CD8-positive, alpha-beta memory T cell (primary cell): Measurements from ENCODE around the gene GDAP2. TPM values are rescaled to one million over a fixed set of nuclear protein-coding genes. Genes with fewer than 3 reads are reported as not detected.

Source experiments
- CTCF ChIA-PET: fragments of 350-600 bp; sonication (Branson Sonifier 250); formaldehyde crosslinking; loops from one replicate; lab custom pipeline; 2021; ENCODE audit warnings: antibody characterized with exemption; lab: Charles Lee
- POLR2A ChIA-PET: fragments of 350-600 bp; sonication (Branson Sonifier 250); formaldehyde crosslinking; loops from one replicate; lab custom pipeline; 2021; ENCODE audit warnings: antibody characterized with exemption; lab: Charles Lee
- DNase-seq, 5 donors: peaks; one replicate each; pipeline versions ENCODE4 v3.0.0 to v3.0.0-alpha.2; 2020 to 2022; ENCODE audit warnings: mixed read lengths in 1 of 5
- H3K27ac ChIP-seq: one replicate; pipeline ENCODE4 v1.7.0; 2013; ENCODE audit warnings: low read depth, mild to moderate bottlenecking, low read length, moderate library complexity
- H3K27me3 ChIP-seq: 2 replicates; pipeline ENCODE4 v1.7.0; 2013; ENCODE audit warnings: low read length, mild to moderate bottlenecking; ENCODE audit not compliant: insufficient read depth, poor library complexity, severe bottlenecking
- H3K36me3 ChIP-seq: 2 replicates; pipeline ENCODE4 v1.7.0; 2013; ENCODE audit warnings: mild to moderate bottlenecking, low read length, moderate library complexity; ENCODE audit not compliant: insufficient read depth
- H3K4me1 ChIP-seq: 2 replicates; pipeline ENCODE4 v1.7.0; 2013; ENCODE audit warnings: mild to moderate bottlenecking, low read length, moderate library complexity; ENCODE audit not compliant: insufficient read depth
- H3K4me3 ChIP-seq: 2 replicates; pipeline ENCODE4 v1.7.0; 2013; ENCODE audit warnings: mild to moderate bottlenecking, low read length
- H3K9me3 ChIP-seq: 2 replicates; pipeline ENCODE4 v1.7.0; 2013; ENCODE audit warnings: mild to moderate bottlenecking, low read length
- H3K27ac Mint-ChIP-seq, 8 donors: one replicate each; pipeline ENCODE4 v1.8.0; 2020 to 2021; ENCODE audit warnings: mixed read lengths in 8 of 8, mild to moderate bottlenecking in 6 of 8, inconsistent platforms in 3 of 8, moderate library complexity in 3 of 8
- H3K27me3 Mint-ChIP-seq, 2 donors: one replicate each; pipeline ENCODE4 v1.8.0; 2020 to 2021; ENCODE audit warnings: mixed read lengths in 2 of 2, mild to moderate bottlenecking in 1 of 2, moderate library complexity in 1 of 2
- H3K36me3 Mint-ChIP-seq, 3 donors: one replicate each; pipeline ENCODE4 v1.8.0; 2020 to 2021; ENCODE audit warnings: mixed read lengths in 3 of 3, inconsistent platforms in 1 of 3, mild to moderate bottlenecking in 1 of 3
- H3K4me1 Mint-ChIP-seq, 3 donors: one replicate each; pipeline ENCODE4 v1.8.0; 2020 to 2021; ENCODE audit warnings: mixed read lengths in 3 of 3, inconsistent platforms in 1 of 3, mild to moderate bottlenecking in 1 of 3
- H3K4me3 Mint-ChIP-seq, 7 donors: one replicate each; pipeline ENCODE4 v1.8.0; 2020 to 2021; ENCODE audit warnings: mixed read lengths in 7 of 7, mild to moderate bottlenecking in 6 of 7, moderate library complexity in 4 of 7, inconsistent platforms in 2 of 7
- H3K9me3 Mint-ChIP-seq, 5 donors: one replicate each; pipeline ENCODE4 v1.8.0; 2020 to 2022; ENCODE audit warnings: mixed read lengths in 5 of 5, mild to moderate bottlenecking in 3 of 5, moderate library complexity in 2 of 5, inconsistent platforms in 1 of 5
- polyA plus RNA-seq: library from polyadenylated mRNA; unstranded; fragments of 300-500 nt; fragmentation: Illumina TruSeq; gene quantifications from one replicate; pipeline ENCODE4 v1.2.3, GENCODE V29; 2021
- total RNA-seq, 2 experiments: library from RNA; stranded (reverse); gene quantifications; one replicate each; pipeline ENCODE4 v1.2.3, GENCODE V29; 2021

GDAP2 gene
- total and polyA plus RNA-seq, 3 experiments from 2014 or later: 10.0 to 31.7 (median 26.4) TPM

DNA sequence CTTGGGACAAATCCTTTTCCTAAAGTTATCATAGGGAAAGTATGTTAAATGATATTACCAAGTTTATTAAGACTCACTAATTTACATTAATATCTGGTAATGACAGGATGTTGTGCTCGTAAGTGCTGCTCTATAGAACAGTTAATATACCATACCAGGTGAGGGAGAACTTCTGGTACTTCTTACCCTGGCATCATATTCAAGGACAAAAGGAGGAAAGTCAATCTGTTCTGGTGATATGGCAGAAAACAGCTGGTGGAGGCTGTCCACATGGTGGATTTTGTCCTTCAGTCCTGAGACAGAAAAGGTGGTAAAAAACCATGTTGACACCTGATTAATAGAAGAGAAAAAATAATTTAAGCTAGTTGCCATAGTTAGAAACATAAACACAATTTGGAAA lies 51.6 kb downstream of the GDAP2 start:
- Histone ChIP-seq H3K27ac (no peak overlapping the region), H3K36me3 (peaks cover 26% of the 10 kb centered on the region), H3K27me3 (no peaks in the 10 kb centered on the region), H3K4me3 (no peak overlapping the region), H3K9me3 (no peaks in the 10 kb centered on the region), H3K4me1 (no peaks in the 10 kb centered on the region)
- no peak overlapping the region for H3K27ac Mint-ChIP-seq
- ChIA-PET POLR2A (no interaction called here), CTCF (no interaction called here)
- H3K4me1 Mint-ChIP-seq: no peaks in the 10 kb centered on the region
- no peaks in the 10 kb centered on the region for H3K27me3 Mint-ChIP-seq
- peaks cover 7 to 15% (median 10%) of the 10 kb centered on the region in 5 donors for H3K9me3 Mint-ChIP-seq
- no peak overlapping the region for H3K4me3 Mint-ChIP-seq
- peaks cover 54 to 73% (median 54%) of the 10 kb centered on the region in 3 donors for H3K36me3 Mint-ChIP-seq
- DNase-seq: no peak

DNA sequence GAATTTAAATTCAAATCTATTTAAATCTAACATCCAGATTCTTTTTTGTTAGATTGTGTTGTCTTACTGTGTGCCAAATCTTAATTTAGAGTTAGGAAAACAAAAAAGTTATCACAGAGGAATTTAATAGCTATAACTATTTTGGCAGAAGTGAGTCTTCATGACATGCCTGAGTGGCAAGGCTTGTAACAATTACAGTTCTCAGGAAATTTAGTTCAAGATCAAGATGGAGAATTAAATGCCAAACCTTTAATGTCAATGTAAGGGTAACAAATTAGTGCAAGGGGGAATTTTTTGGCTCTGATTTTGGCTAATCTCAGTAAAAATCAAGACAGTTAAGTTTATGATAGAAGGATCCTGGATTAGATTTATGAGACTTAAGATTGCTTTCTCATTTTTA lies 58.4 kb downstream of the GDAP2 start:
- H3K27me3 ChIP-seq: no peaks in the 10 kb centered on the region
- no peak overlapping the region for H3K27ac Mint-ChIP-seq
- no peaks in the 10 kb centered on the region for H3K27me3 Mint-ChIP-seq
- H3K4me1 ChIP-seq: no peaks in the 10 kb centered on the region
- H3K36me3 ChIP-seq: peaks cover 29% of the 10 kb centered on the region
- no peaks in the 10 kb centered on the region for H3K9me3 ChIP-seq
- ChIA-PET CTCF (no interaction called here), POLR2A (no interaction called here)
- H3K4me1 Mint-ChIP-seq: no peaks in the 10 kb centered on the region
- peaks cover 7 to 18% (median 13%) of the 10 kb centered on the region in 5 donors for H3K9me3 Mint-ChIP-seq
- H3K27ac ChIP-seq: no peak overlapping the region
- no peak overlapping the region for H3K4me3 Mint-ChIP-seq
- H3K4me3 ChIP-seq: no peak overlapping the region
- no peak for DNase-seq
- H3K36me3 Mint-ChIP-seq: peaks cover 59 to 90% (median 89%) of the 10 kb centered on the region in 3 donors

DNA sequence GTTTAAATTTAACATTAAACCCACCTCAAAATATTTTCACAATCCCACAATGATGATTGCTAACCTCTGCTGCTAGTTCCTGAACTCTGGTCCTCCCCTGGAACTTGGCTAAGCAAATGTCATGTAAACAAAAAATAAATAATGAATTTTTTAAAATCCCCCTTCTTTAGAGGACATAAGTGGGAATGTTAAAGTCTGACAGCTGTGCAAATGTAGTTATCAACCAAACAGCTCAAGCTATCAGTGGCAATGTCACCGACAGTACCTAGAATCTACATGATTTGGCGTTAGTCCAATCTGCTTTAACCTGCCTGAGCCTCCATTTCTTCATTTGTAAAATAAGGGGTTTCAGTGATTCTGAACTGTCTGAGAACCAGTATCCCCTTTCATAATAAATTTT lies 67.7 kb downstream of the GDAP2 start:
- CTCF ChIA-PET: no interaction called here
- Mint-ChIP-seq H3K9me3 (peaks cover 0 to 4% (median 0%) of the 10 kb centered on the region in 5 donors), H3K27ac (no peak overlapping the region), H3K4me1 (no peaks in the 10 kb centered on the region), H3K36me3 (peaks cover 21 to 45% (median 25%) of the 10 kb centered on the region in 3 donors), H3K27me3 (no peaks in the 10 kb centered on the region), H3K4me3 (no peak overlapping the region)
- POLR2A ChIA-PET: interaction anchor here (0.7 kb wide), 1 partner anchor 53 kb away, joined by 3 read pairs; no protein-coding TSS in a partner anchor
- Histone ChIP-seq H3K9me3 (no peaks in the 10 kb centered on the region), H3K27ac (no peak overlapping the region), H3K4me1 (no peaks in the 10 kb centered on the region), H3K4me3 (no peak overlapping the region), H3K36me3 (peaks cover 8% of the 10 kb centered on the region), H3K27me3 (no peaks in the 10 kb centered on the region)
- no peak for DNase-seq

DNA sequence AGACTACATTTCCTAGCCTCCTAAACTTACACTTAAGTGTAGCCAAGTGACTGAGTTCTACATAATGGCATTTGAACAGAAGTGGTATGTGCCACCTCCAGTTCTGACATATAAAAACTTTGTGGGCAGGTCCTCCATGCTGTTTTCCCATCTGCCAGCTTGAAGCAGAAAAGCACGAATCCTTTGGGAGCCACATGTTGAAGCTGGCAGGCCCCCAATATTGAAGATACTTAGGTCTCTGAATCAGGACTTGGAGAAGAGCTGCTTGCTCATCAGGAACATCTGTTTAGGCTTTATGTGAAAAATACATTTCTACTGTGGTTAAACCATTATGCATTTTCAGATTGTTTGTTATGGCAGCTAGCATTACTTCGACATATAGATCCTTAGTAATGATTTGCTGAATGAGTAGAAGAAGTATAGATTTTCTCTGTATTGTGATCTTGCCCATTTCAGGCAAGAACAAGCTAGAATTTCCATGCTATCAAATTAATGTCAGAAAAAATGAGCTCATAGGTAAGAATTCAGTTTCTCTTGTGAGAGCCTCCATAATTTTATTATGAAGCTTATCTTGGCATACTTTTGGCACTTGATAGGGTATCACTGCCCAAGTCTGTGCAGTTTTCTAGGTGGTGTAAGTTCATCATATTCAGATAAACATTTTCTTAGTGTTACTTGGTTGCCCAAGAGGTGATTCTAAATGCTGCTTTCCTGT lies 68.4 kb downstream of the GDAP2 start:
- DNase-seq: no peak
- peaks cover 15 to 41% (median 21%) of the 10 kb centered on the region in 3 donors for H3K36me3 Mint-ChIP-seq
- H3K4me1 Mint-ChIP-seq: no peaks in the 10 kb centered on the region
- no peak overlapping the region for H3K27ac Mint-ChIP-seq
- no peak overlapping the region for H3K4me3 ChIP-seq
- ChIA-PET CTCF (no interaction called here), POLR2A (interaction anchor here (0.7 kb wide), 1 partner anchor 52 kb away, joined by 3 read pairs; no protein-coding TSS in a partner anchor)
- peaks cover 5% of the 10 kb centered on the region for H3K36me3 ChIP-seq
- H3K9me3 Mint-ChIP-seq: peaks cover 0 to 2% (median 0%) of the 10 kb centered on the region in 5 donors
- no peaks in the 10 kb centered on the region for H3K9me3 ChIP-seq
- H3K4me1 ChIP-seq: no peaks in the 10 kb centered on the region
- no peaks in the 10 kb centered on the region for H3K27me3 Mint-ChIP-seq
- no peaks in the 10 kb centered on the region for H3K27me3 ChIP-seq
- H3K27ac ChIP-seq: no peak overlapping the region
- H3K4me3 Mint-ChIP-seq: no peak overlapping the region

DNA sequence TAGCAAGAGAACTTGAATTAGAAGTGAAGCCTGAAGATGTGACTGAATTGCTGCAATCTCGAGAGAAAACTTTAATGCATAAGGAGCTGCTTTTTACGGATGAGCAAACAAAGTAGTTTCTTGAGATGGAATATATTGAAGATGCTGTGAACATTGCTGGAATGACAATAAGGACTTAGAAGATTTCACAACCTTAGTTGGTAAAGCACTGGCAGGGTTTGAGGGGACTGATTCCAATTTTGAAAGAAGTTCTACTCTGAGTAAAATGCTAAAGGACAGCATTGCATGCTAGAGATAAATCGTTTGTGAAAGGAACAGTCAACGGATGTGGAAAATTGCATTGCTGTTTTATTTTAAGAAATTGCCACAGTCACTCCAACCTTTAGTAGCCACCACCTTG lies 69.5 kb downstream of the GDAP2 start:
- Mint-ChIP-seq H3K4me3 (no peak overlapping the region), H3K9me3 (no peaks in the 10 kb centered on the region), H3K36me3 (peaks cover 9 to 30% (median 14%) of the 10 kb centered on the region in 3 donors), H3K27me3 (no peaks in the 10 kb centered on the region), H3K27ac (peak overlapping the region in 1 of 8 donors; percentile 46), H3K4me1 (no peaks in the 10 kb centered on the region)
- H3K36me3 ChIP-seq: no peaks in the 10 kb centered on the region
- no peak overlapping the region for H3K27ac ChIP-seq
- no peaks in the 10 kb centered on the region for H3K9me3 ChIP-seq
- no peaks in the 10 kb centered on the region for H3K27me3 ChIP-seq
- H3K4me1 ChIP-seq: no peaks in the 10 kb centered on the region
- no peak for DNase-seq
- H3K4me3 ChIP-seq: no peak overlapping the region
- ChIA-PET POLR2A (no interaction called here), CTCF (no interaction called here)

DNA sequence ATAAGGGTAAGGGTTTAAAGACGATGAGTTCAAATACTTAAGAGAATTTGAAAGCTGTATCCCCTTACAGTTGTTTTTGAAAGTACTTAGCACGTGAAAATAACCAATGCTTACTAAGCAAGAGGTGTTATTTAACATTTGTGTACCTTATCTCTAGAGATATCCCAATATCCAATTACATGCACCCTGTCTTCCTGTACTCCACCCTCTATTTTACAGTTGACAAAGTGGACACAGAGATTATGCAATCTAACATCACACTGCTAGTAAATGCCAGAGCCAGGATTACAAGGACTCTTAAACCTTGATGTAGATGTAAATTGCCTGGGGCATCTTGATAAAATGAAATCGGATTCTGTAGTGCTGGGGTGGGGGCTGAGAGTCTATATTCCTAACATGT lies 72.0 kb downstream of the GDAP2 start:
- Mint-ChIP-seq H3K4me3 (no peak overlapping the region), H3K9me3 (no peaks in the 10 kb centered on the region)

DNA sequence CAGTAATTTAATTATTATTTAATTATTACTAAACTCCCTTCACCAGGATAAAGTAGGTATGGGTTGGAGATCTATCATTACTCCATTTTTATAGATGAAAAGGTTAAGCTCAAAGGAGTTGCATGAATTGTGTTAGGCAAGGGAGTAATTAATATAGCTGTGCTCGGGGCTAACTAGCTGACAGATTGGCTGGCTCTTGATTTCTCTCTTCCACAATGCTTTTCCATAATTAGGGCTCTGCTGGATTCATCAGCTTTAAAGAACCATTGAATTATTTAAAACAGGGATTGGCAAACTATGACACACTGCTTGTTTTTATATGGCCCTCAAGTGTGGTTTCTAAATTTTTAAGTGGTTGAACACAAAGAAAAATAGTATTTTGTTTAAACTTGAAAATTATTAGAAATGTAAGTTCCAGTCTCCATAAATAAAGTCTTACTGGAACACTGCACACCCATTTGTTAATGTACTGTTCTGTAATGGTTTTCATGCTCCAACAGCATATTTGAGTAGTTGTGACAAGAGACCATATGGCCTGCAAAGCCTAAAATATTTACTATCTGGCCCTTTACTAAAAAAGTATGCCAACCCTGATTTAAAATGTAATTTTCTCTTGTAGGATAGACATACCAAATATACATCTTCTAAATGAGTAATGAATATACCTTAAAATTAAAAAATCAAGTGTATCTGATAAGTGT lies 76.4 kb downstream of the GDAP2 start:
- Histone ChIP-seq H3K4me3 (no peak overlapping the region), H3K27ac (no peak overlapping the region), H3K36me3 (no peaks in the 10 kb centered on the region), H3K9me3 (no peaks in the 10 kb centered on the region), H3K27me3 (no peaks in the 10 kb centered on the region), H3K4me1 (no peaks in the 10 kb centered on the region)
- H3K36me3 Mint-ChIP-seq: peaks cover 5 to 13% (median 5%) of the 10 kb centered on the region in 3 donors
- H3K4me3 Mint-ChIP-seq: no peak overlapping the region
- no peak for DNase-seq
- H3K9me3 Mint-ChIP-seq: no peaks in the 10 kb centered on the region
- H3K4me1 Mint-ChIP-seq: no peaks in the 10 kb centered on the region
- CTCF ChIA-PET: no interaction called here
- POLR2A ChIA-PET: no interaction called here
- H3K27me3 Mint-ChIP-seq: no peaks in the 10 kb centered on the region
- H3K27ac Mint-ChIP-seq: no peak overlapping the region

More for the DNA sequence above, 72.0 kb downstream of the GDAP2 start:
- H3K4me3 ChIP-seq: no peak overlapping the region
- no peaks in the 10 kb centered on the region for H3K4me1 Mint-ChIP-seq
- H3K27ac ChIP-seq: no peak overlapping the region
- H3K36me3 ChIP-seq: no peaks in the 10 kb centered on the region
- peaks cover 5 to 18% (median 9%) of the 10 kb centered on the region in 3 donors for H3K36me3 Mint-ChIP-seq
- H3K4me1 ChIP-seq: no peaks in the 10 kb centered on the region
- no peak for DNase-seq
- H3K27me3 Mint-ChIP-seq: no peaks in the 10 kb centered on the region
- ChIA-PET CTCF (no interaction called here), POLR2A (no interaction called here)
- no peak overlapping the region for H3K27ac Mint-ChIP-seq
- no peaks in the 10 kb centered on the region for H3K9me3 ChIP-seq
- H3K27me3 ChIP-seq: no peaks in the 10 kb centered on the region

DNA sequence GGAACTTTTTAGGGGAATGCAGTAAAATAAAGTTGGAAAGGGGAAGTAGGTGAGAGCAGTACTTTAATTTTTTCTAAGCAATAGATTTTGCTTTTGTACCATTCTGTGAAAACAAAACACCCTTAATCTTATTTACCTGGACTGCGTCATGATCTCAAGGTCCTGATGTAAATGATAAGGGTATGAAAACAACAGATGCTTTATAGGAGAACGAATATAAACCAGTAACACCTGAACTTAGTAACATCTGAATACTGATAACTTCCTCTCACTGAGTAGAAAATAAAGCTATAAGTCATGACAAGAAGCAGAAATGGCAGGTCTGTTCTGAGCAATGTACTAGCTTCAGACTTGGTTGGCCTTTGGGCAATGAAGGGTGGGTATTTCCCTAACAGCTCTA lies 77.7 kb downstream of the GDAP2 start:
- ChIA-PET CTCF (no interaction called here), POLR2A (no interaction called here)
- no peak for DNase-seq
- no peaks in the 10 kb centered on the region for H3K9me3 Mint-ChIP-seq
- Histone ChIP-seq H3K27me3 (no peaks in the 10 kb centered on the region), H3K4me3 (no peak overlapping the region), H3K9me3 (no peaks in the 10 kb centered on the region), H3K27ac (no peak overlapping the region), H3K4me1 (no peaks in the 10 kb centered on the region), H3K36me3 (no peaks in the 10 kb centered on the region)
- H3K4me3 Mint-ChIP-seq: no peak overlapping the region
- H3K4me1 Mint-ChIP-seq: no peaks in the 10 kb centered on the region
- H3K36me3 Mint-ChIP-seq: peaks cover 5 to 19% (median 6%) of the 10 kb centered on the region in 3 donors
- H3K27me3 Mint-ChIP-seq: no peaks in the 10 kb centered on the region
- H3K27ac Mint-ChIP-seq: no peak overlapping the region
